ENCODE data around the gene SLC1A1. TPM values are rescaled to one million over a fixed set of nuclear protein-coding genes. Genes with fewer than 3 reads are reported as not detected.

The SLC1A1 gene
- total RNA-seq, 1 experiment from 2014 or later: 8.5 TPM

DNA sequence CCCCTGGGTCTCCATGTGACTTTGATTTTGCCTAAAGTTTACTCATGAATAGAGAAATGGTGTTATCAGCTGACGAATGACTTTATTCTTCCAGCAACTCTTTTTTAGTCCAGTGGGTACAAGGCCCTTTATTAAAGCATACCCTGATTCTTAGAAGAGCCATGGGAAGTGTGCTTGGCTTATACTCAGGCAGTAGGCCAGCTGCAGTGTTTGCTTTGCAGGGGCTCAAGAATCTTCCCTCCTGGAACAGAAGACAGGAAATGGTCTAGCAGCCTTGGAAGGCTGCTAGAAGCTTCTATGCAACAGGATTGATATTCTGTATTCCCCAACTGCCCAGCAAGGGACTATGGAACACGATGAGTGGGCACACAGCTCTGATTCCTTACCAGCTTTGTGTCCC, 98.5 kb downstream of the SLC1A1 start:
- CTCF ChIA-PET: interaction anchor here (0.6 to 1.6 kb wide), 5 partner anchors 16 to 96 kb away, joined by 3 to 7 read pairs (median 4); no protein-coding TSS in a partner anchor
- H3K27ac Mint-ChIP-seq: peak overlapping the region; percentile 84; the same call in 1 of the 2 replicates
- no peaks in the 10 kb centered on the region for H3K27me3 Mint-ChIP-seq (ENCODE audit: low read depth)
- no peak overlapping the region for H3K4me3 Mint-ChIP-seq
- H3K36me3 Mint-ChIP-seq: no peaks in the 10 kb centered on the region
- H3K4me1 Mint-ChIP-seq: peaks cover 24% of the 10 kb centered on the region
- no peaks in the 10 kb centered on the region for H3K9me3 Mint-ChIP-seq
- DNase-seq (ENCODE audit: low spot score) (no peak), ATAC-seq (no peak)
- POLR2A ChIA-PET: no interaction called here
- TF ChIP-seq, protein P1, sequence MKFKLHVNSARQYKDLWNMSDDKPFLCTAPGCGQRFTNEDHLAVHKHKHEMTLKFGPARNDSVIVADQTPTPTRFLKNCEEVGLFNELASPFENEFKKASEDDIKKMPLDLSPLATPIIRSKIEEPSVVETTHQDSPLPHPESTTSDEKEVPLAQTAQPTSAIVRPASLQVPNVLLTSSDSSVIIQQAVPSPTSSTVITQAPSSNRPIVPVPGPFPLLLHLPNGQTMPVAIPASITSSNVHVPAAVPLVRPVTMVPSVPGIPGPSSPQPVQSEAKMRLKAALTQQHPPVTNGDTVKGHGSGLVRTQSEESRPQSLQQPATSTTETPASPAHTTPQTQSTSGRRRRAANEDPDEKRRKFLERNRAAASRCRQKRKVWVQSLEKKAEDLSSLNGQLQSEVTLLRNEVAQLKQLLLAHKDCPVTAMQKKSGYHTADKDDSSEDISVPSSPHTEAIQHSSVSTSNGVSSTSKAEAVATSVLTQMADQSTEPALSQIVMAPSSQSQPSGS (CRISPR knock-in tag; IDR thresholded peaks at IDR 0.05; ENCODE audit: borderline replicate concordance, low read depth): no peak
- no peak for TF ChIP-seq CREB1 (CRISPR knock-in tag; IDR thresholded peaks at IDR 0.05)
- TF ChIP-seq, protein P2, sequence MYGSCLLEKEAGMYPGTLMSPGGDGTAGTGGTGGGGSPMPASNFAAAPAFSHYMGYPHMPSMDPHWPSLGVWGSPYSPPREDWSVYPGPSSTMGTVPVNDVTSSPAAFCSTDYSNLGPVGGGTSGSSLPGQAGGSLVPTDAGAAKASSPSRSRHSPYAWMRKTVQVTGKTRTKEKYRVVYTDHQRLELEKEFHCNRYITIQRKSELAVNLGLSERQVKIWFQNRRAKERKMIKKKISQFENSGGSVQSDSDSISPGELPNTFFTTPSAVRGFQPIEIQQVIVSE (CRISPR knock-in tag; IDR thresholded peaks at IDR 0.05; ENCODE audit: borderline replicate concordance): no peak
- TF ChIP-seq, protein P3, sequence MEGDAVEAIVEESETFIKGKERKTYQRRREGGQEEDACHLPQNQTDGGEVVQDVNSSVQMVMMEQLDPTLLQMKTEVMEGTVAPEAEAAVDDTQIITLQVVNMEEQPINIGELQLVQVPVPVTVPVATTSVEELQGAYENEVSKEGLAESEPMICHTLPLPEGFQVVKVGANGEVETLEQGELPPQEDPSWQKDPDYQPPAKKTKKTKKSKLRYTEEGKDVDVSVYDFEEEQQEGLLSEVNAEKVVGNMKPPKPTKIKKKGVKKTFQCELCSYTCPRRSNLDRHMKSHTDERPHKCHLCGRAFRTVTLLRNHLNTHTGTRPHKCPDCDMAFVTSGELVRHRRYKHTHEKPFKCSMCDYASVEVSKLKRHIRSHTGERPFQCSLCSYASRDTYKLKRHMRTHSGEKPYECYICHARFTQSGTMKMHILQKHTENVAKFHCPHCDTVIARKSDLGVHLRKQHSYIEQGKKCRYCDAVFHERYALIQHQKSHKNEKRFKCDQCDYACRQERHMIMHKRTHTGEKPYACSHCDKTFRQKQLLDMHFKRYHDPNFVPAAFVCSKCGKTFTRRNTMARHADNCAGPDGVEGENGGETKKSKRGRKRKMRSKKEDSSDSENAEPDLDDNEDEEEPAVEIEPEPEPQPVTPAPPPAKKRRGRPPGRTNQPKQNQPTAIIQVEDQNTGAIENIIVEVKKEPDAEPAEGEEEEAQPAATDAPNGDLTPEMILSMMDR (IDR thresholded peaks at IDR 0.05): no peak
- TF ChIP-seq ESRRA (CRISPR knock-in tag; IDR thresholded peaks at IDR 0.05; ENCODE audit: borderline replicate concordance): no peak
- TF ChIP-seq, protein P4, sequence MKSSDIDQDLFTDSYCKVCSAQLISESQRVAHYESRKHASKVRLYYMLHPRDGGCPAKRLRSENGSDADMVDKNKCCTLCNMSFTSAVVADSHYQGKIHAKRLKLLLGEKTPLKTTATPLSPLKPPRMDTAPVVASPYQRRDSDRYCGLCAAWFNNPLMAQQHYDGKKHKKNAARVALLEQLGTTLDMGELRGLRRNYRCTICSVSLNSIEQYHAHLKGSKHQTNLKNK (CRISPR knock-in tag; IDR thresholded peaks at IDR 0.05): no peak
- TF ChIP-seq, protein P5, sequence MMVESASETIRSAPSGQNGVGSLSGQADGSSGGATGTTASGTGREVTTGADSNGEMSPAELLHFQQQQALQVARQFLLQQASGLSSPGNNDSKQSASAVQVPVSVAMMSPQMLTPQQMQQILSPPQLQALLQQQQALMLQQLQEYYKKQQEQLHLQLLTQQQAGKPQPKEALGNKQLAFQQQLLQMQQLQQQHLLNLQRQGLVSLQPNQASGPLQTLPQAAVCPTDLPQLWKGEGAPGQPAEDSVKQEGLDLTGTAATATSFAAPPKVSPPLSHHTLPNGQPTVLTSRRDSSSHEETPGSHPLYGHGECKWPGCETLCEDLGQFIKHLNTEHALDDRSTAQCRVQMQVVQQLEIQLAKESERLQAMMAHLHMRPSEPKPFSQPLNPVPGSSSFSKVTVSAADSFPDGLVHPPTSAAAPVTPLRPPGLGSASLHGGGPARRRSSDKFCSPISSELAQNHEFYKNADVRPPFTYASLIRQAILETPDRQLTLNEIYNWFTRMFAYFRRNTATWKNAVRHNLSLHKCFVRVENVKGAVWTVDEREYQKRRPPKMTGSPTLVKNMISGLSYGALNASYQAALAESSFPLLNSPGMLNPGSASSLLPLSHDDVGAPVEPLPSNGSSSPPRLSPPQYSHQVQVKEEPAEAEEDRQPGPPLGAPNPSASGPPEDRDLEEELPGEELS (CRISPR knock-in tag; IDR thresholded peaks at IDR 0.05): no peak
- no peak for TF ChIP-seq RELA (CRISPR knock-in tag; IDR thresholded peaks at IDR 0.05; ENCODE audit: borderline replicate concordance)
- TF ChIP-seq, protein P6, sequence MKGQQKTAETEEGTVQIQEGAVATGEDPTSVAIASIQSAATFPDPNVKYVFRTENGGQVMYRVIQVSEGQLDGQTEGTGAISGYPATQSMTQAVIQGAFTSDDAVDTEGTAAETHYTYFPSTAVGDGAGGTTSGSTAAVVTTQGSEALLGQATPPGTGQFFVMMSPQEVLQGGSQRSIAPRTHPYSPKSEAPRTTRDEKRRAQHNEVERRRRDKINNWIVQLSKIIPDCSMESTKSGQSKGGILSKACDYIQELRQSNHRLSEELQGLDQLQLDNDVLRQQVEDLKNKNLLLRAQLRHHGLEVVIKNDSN (CRISPR knock-in tag; IDR thresholded peaks at IDR 0.05): no peak
- TF ChIP-seq, protein P7, sequence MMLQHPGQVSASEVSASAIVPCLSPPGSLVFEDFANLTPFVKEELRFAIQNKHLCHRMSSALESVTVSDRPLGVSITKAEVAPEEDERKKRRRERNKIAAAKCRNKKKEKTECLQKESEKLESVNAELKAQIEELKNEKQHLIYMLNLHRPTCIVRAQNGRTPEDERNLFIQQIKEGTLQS (CRISPR knock-in tag; conservative IDR thresholded peaks at IDR 0.05): no peak
- TF ChIP-seq TP53 (CRISPR knock-in tag; IDR thresholded peaks at IDR 0.05): no peak
- no peak for TF ChIP-seq HMGA2 (CRISPR knock-in tag; IDR thresholded peaks at IDR 0.05)
- TF ChIP-seq MXD4 (CRISPR knock-in tag; IDR thresholded peaks at IDR 0.05; ENCODE audit: borderline replicate concordance): no peak
- TF ChIP-seq FOXJ3 (CRISPR knock-in tag; IDR thresholded peaks at IDR 0.05; ENCODE audit: borderline replicate concordance): no peak

DNA sequence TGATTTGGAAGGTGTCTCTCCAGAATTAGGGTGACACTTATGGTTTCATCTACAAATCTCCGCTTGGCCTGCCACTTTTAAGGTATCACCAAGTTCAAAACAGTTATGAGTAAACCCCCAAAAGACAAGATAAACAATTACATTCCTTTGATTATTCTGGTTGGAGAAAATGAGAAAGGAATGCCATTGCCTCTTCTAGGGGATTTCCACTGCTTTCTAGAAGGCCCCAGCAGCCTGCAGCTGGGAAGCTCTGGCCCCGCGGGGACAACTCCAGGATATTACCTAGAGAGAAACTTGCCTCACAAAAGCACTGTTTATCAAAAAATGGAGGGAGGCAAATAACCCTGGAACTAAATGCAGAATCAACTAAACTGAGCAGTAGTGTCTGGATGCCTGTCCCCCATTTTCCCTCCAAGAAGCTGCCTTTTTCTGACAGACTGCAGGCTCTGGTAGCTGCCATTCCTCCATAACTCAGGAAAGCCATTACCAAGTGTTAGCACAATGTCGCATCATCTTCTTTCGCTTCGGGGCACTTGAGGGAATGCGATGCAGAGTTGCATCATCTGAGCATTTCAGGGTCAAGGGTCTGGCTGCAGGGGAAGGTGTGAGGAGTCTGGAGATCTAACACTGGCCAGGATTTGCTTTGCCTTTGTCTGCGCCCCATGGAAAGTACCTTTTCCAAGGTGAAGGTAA, 100.3 kb downstream of the SLC1A1 start:
- Mint-ChIP-seq H3K4me1 (peaks cover 24% of the 10 kb centered on the region), H3K9me3 (no peaks in the 10 kb centered on the region), H3K27me3 (ENCODE audit: low read depth) (no peaks in the 10 kb centered on the region), H3K36me3 (no peaks in the 10 kb centered on the region), H3K27ac (no peak overlapping the region), H3K4me3 (no peak overlapping the region)
- ChIA-PET CTCF (no interaction called here), POLR2A (interaction anchor here (0.6 kb wide), 1 partner anchor 154 kb away, joined by 4 read pairs; no protein-coding TSS in a partner anchor)
- ATAC-seq (no peak), DNase-seq (ENCODE audit: low spot score) (no peak)
- TF ChIP-seq, protein P8, sequence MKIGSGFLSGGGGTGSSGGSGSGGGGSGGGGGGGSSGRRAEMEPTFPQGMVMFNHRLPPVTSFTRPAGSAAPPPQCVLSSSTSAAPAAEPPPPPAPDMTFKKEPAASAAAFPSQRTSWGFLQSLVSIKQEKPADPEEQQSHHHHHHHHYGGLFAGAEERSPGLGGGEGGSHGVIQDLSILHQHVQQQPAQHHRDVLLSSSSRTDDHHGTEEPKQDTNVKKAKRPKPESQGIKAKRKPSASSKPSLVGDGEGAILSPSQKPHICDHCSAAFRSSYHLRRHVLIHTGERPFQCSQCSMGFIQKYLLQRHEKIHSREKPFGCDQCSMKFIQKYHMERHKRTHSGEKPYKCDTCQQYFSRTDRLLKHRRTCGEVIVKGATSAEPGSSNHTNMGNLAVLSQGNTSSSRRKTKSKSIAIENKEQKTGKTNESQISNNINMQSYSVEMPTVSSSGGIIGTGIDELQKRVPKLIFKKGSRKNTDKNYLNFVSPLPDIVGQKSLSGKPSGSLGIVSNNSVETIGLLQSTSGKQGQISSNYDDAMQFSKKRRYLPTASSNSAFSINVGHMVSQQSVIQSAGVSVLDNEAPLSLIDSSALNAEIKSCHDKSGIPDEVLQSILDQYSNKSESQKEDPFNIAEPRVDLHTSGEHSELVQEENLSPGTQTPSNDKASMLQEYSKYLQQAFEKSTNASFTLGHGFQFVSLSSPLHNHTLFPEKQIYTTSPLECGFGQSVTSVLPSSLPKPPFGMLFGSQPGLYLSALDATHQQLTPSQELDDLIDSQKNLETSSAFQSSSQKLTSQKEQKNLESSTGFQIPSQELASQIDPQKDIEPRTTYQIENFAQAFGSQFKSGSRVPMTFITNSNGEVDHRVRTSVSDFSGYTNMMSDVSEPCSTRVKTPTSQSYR (CRISPR knock-in tag; IDR thresholded peaks at IDR 0.05): no peak
- TF ChIP-seq ZNF138 (CRISPR knock-in tag; conservative IDR thresholded peaks at IDR 0.05): no peak
- TF ChIP-seq, protein P9, sequence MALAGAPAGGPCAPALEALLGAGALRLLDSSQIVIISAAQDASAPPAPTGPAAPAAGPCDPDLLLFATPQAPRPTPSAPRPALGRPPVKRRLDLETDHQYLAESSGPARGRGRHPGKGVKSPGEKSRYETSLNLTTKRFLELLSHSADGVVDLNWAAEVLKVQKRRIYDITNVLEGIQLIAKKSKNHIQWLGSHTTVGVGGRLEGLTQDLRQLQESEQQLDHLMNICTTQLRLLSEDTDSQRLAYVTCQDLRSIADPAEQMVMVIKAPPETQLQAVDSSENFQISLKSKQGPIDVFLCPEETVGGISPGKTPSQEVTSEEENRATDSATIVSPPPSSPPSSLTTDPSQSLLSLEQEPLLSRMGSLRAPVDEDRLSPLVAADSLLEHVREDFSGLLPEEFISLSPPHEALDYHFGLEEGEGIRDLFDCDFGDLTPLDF (CRISPR knock-in tag; IDR thresholded peaks at IDR 0.05): no peak
- no peak for TF ChIP-seq OVOL2 (CRISPR knock-in tag; IDR thresholded peaks at IDR 0.05; ENCODE audit: borderline replicate concordance)
- no peak for TF ChIP-seq GABPB1 (CRISPR knock-in tag; IDR thresholded peaks at IDR 0.05)
- no peak for TF ChIP-seq ESRRA (CRISPR knock-in tag; IDR thresholded peaks at IDR 0.05; ENCODE audit: borderline replicate concordance)
- TF ChIP-seq, protein P10, sequence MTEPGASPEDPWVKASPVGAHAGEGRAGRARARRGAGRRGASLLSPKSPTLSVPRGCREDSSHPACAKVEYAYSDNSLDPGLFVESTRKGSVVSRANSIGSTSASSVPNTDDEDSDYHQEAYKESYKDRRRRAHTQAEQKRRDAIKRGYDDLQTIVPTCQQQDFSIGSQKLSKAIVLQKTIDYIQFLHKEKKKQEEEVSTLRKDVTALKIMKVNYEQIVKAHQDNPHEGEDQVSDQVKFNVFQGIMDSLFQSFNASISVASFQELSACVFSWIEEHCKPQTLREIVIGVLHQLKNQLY (CRISPR knock-in tag; IDR thresholded peaks at IDR 0.05): no peak
- TF ChIP-seq SMAD4 (CRISPR knock-in tag; IDR thresholded peaks at IDR 0.05): no peak
